GM23338 (cell line): Measurements from ENCODE around the gene MEGF6. TPM values are rescaled to one million over a fixed set of nuclear protein-coding genes. Genes with fewer than 3 reads are reported as not detected.

Source experiments
- ATAC-seq: fragments of 200-7000 bp; cut with Tn5 transposase; 3 replicates; pipeline ENCODE4 v1.9.1; 2020
- DNase-seq: peaks from one replicate; pipeline ENCODE4 v3.0.0-alpha.2; 2015; ENCODE audit warnings: low spot score
- H2AFZ ChIP-seq: fragments of 200-600 bp; sonication (generic); 2 replicates; pipeline ENCODE4 v1.8.0; 2016; ENCODE audit warnings: antibody characterized with exemption, mild to moderate bottlenecking, moderate library complexity
- H3F3A ChIP-seq: fragments of 200-600 bp; sonication (generic); replicated peaks from 2 replicates; pipeline ENCODE4 v1.8.0; 2017; ENCODE audit warnings: antibody characterized with exemption, mixed run types, low read depth
- H3K27ac ChIP-seq: fragments of 200-600 bp; sonication (generic); 2 replicates; pipeline ENCODE4 v1.6.1; 2016; ENCODE audit warnings: low read depth
- H3K27me3 ChIP-seq: fragments of 200-600 bp; sonication (generic); 2 replicates; pipeline ENCODE4 v1.8.0; 2016; ENCODE audit warnings: mild to moderate bottlenecking, mixed run types, moderate library complexity; ENCODE audit not compliant: insufficient read depth
- H3K36me3 ChIP-seq: fragments of 200-600 bp; sonication (generic); 2 replicates; pipeline ENCODE4 v1.8.0; 2016; ENCODE audit warnings: mild to moderate bottlenecking; ENCODE audit not compliant: insufficient read depth
- H3K4me1 ChIP-seq: fragments of 200-600 bp; sonication (generic); 2 replicates; pipeline ENCODE4 v1.8.0; 2016; ENCODE audit warnings: mild to moderate bottlenecking, moderate library complexity; ENCODE audit not compliant: insufficient read depth
- H3K4me2 ChIP-seq: fragments of 200-600 bp; sonication (generic); 2 replicates; pipeline ENCODE4 v1.7.1; 2017; ENCODE audit warnings: mixed run types
- H3K4me3 ChIP-seq: fragments of 200-600 bp; sonication (generic); 2 replicates; pipeline ENCODE4 v1.6.1; 2016; ENCODE audit warnings: mixed run types
- H3K79me2 ChIP-seq: fragments of 200-600 bp; sonication (generic); replicated peaks from 2 replicates; pipeline ENCODE4 v1.8.0; 2017; ENCODE audit warnings: mild to moderate bottlenecking; ENCODE audit not compliant: insufficient read depth
- H3K9me2 ChIP-seq: fragments of 200-600 bp; sonication (generic); 2 replicates; pipeline ENCODE4 v1.8.0; 2017; ENCODE audit not compliant: insufficient read depth
- H4K20me1 ChIP-seq: fragments of 200-600 bp; sonication (generic); replicated peaks from 2 replicates; pipeline ENCODE4 v1.8.0; 2017; ENCODE audit warnings: mild to moderate bottlenecking; ENCODE audit not compliant: insufficient read depth
- H3K27ac Mint-ChIP-seq: 2 replicates; pipeline ENCODE4 v1.8.0; 2020; ENCODE audit warnings: inconsistent platforms, mild to moderate bottlenecking, moderate library complexity, mixed read lengths
- H3K27me3 Mint-ChIP-seq: 3 replicates; pipeline ENCODE4 v1.8.0; 2022; ENCODE audit warnings: low read depth, mild to moderate bottlenecking, moderate library complexity, mixed read lengths, inconsistent platforms; ENCODE audit not compliant: insufficient read depth, poor library complexity
- H3K36me3 Mint-ChIP-seq: 3 replicates; pipeline ENCODE4 v1.8.0; 2021; ENCODE audit warnings: low read depth, mild to moderate bottlenecking, inconsistent platforms, moderate library complexity, mixed read lengths
- H3K4me1 Mint-ChIP-seq: 3 replicates; pipeline ENCODE4 v1.8.0; 2020; ENCODE audit warnings: mild to moderate bottlenecking, inconsistent platforms, mixed read lengths
- H3K4me3 Mint-ChIP-seq: 3 replicates; pipeline ENCODE4 v1.8.0; 2021; ENCODE audit warnings: moderate library complexity, mild to moderate bottlenecking, inconsistent platforms, mixed read lengths
- H3K9me3 Mint-ChIP-seq: 3 replicates; pipeline ENCODE4 v1.8.0; 2020; ENCODE audit warnings: moderate library complexity, mild to moderate bottlenecking, inconsistent platforms, mixed read lengths
- CREB1 ChIP-seq: fragments of 250-450 bp; sonication (Bioruptor Pico); IDR thresholded peaks from 2 replicates; pipeline ENCODE4 v1.5.0; 2020; ENCODE audit warnings: low read depth, mild to moderate bottlenecking, moderate library complexity
- CTCF ChIP-seq, 2 experiments: fragments of 200-600 bp in 1 of 2; sonication (generic) in 1 of 2; conservative IDR thresholded peaks; 2 replicates each; pipeline versions ENCODE4 v1.5.1 to v1.6.1; 2016 to 2017; ENCODE audit warnings: antibody characterized with exemption in 2 of 2, low read depth in 2 of 2, mild to moderate bottlenecking in 2 of 2, moderate library complexity in 1 of 2
- ETS1 ChIP-seq: IDR thresholded peaks from 2 replicates; pipeline ENCODE4 v1.6.1; 2016; ENCODE audit warnings: antibody characterized with exemption
- EZH2 ChIP-seq: fragments of 200-600 bp; sonication (generic); IDR thresholded peaks from one replicate; pipeline ENCODE4 v1.8.0; 2017; ENCODE audit warnings: antibody characterized with exemption, mild to moderate bottlenecking, low read depth; ENCODE audit not compliant: unreplicated experiment
- EZH2phosphoT487 ChIP-seq: fragments of 200-600 bp; sonication (generic); IDR thresholded peaks from one replicate; pipeline ENCODE4 v1.8.1; 2018; ENCODE audit warnings: antibody characterized with exemption; ENCODE audit not compliant: unreplicated experiment
- JUNB ChIP-seq: IDR thresholded peaks from one replicate; pipeline ENCODE4 v1.6.1; 2016; ENCODE audit warnings: antibody characterized with exemption; ENCODE audit not compliant: unreplicated experiment
- NANOG ChIP-seq: IDR thresholded peaks from 2 replicates; pipeline ENCODE4 v1.6.1; 2016; ENCODE audit warnings: antibody characterized with exemption, borderline replicate concordance
- POLR2AphosphoS5 ChIP-seq: IDR thresholded peaks from 2 replicates; pipeline ENCODE4 v1.6.1; 2016; ENCODE audit warnings: antibody characterized with exemption, low read depth
- REST ChIP-seq: IDR thresholded peaks from one replicate; pipeline ENCODE4 v1.6.1; 2018; ENCODE audit warnings: antibody characterized with exemption; ENCODE audit not compliant: unreplicated experiment
- STAT1 ChIP-seq: IDR thresholded peaks from one replicate; pipeline ENCODE4 v1.6.1; 2016; ENCODE audit warnings: antibody characterized with exemption; ENCODE audit not compliant: unreplicated experiment
- ZNF114 ChIP-seq: fragments of 250-450 bp; sonication (Bioruptor Pico); IDR thresholded peaks from 2 replicates; pipeline ENCODE4 v1.5.0; 2020; ENCODE audit warnings: mild to moderate bottlenecking, moderate library complexity
- ZNF331 ChIP-seq: fragments of 250-450 bp; sonication (Bioruptor Pico); IDR thresholded peaks from 2 replicates; pipeline ENCODE4 v1.5.0; 2020; ENCODE audit warnings: low read depth, mild to moderate bottlenecking, moderate library complexity
- ZNF462 ChIP-seq: fragments of 250-450 bp; sonication (Bioruptor Pico); IDR thresholded peaks from 2 replicates; pipeline ENCODE4 v1.5.0; 2020; ENCODE audit warnings: mild to moderate bottlenecking, moderate library complexity
- polyA plus RNA-seq: library from polyadenylated mRNA; unstranded; fragments of >200 nt; fragmentation: Nextera tagmentation; extraction: Ambion mirVana; gene quantifications from 2 replicates; pipeline ENCODE4 v1.2.1, GENCODE V29; 2016
- total RNA-seq: library from RNA; depleted of rRNA; stranded (reverse); fragments of >200 nt; shearing (Covaris generic); gene quantifications from 2 replicates; pipeline ENCODE4 v1.2.3, GENCODE V29; 2014

MEGF6 gene
- total and polyA plus RNA-seq, 2 experiments from 2014 or later = 4.0 to 21.4 TPM

- Mint-ChIP-seq H3K27ac (no peak overlapping the region), H3K27me3 (peaks cover 4% of the 10 kb centered on the region), H3K4me3 (no peak overlapping the region), H3K4me1 (peaks cover 27% of the 10 kb centered on the region), H3K36me3 (no peaks in the 10 kb centered on the region), H3K9me3 (no peaks in the 10 kb centered on the region)
- DNase-seq = no peak
- H2AFZ ChIP-seq = no peak overlapping the region
- no peaks in the 10 kb centered on the region for H3K27me3 ChIP-seq
- TF ChIP-seq STAT1 (no peak), EZH2 (no peak), JUNB (no peak), REST (no peak), ETS1 (no peak), ZNF114 (CRISPR knock-in tag) (no peak), CREB1 (CRISPR knock-in tag) (no peak), POLR2AphosphoS5 (no peak), CTCF (conservative IDR thresholded peaks at IDR 0.05; ENCODE audit: low read depth in 2 of 2) (no peak), ZNF462 (CRISPR knock-in tag) (no peak), NANOG (no peak), ZNF331 (CRISPR knock-in tag) (no peak), EZH2phosphoT487 (no peak)
- no peaks in the 10 kb centered on the region for H3K36me3 ChIP-seq
- H3K9me2 ChIP-seq = no peaks in the 10 kb centered on the region
- no peaks in the 10 kb centered on the region for H4K20me1 ChIP-seq
- ATAC-seq = no peak
- peaks cover 20% of the 10 kb centered on the region; the same call in 1 of the 2 replicates for H3K4me1 ChIP-seq
- no peak overlapping the region for H3K27ac ChIP-seq
- 0 out of 2 replicates have a peak, but pooled peaks cover 3% of the 10 kb centered on the region for H3F3A ChIP-seq
- H3K79me2 ChIP-seq = no peaks in the 10 kb centered on the region
- no peak overlapping the region for H3K4me2 ChIP-seq
- no peak overlapping the region for H3K4me3 ChIP-seq
These were observed 15.4 kb downstream of the MEGF6 start for GRCh38 chr1:3595949-3596348.
